Measurements from ENCODE around the gene SIT1.

- no peak for TF ChIP-seq POLR2A (IDR thresholded peaks at IDR 0.05; ENCODE audit: low read length)
- TF ChIP-seq CTCF (IDR thresholded peaks at IDR 0.05) = no peak
- no peak for TF ChIP-seq MYC (IDR thresholded peaks at IDR 0.05; ENCODE audit: borderline replicate concordance, low read length)
- no peak for TF ChIP-seq CHD2 (IDR thresholded peaks at IDR 0.05; ENCODE audit: low read length, partially characterized antibody)
- TF ChIP-seq EP300 (IDR thresholded peaks at IDR 0.05) = no peak
- no peak for TF ChIP-seq CHD4 (IDR thresholded peaks at IDR 0.05; ENCODE audit: borderline replicate concordance)
- no peak for TF ChIP-seq REST (IDR thresholded peaks at IDR 0.05)
- no peak for TF ChIP-seq KDM5A (IDR thresholded peaks at IDR 0.05)
- TF ChIP-seq USF2 (IDR thresholded peaks at IDR 0.05) = no peak
- TF ChIP-seq, protein P1, sequence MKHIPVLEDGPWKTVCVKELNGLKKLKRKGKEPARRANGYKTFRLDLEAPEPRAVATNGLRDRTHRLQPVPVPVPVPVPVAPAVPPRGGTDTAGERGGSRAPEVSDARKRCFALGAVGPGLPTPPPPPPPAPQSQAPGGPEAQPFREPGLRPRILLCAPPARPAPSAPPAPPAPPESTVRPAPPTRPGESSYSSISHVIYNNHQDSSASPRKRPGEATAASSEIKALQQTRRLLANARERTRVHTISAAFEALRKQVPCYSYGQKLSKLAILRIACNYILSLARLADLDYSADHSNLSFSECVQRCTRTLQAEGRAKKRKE (CRISPR knock-in tag; IDR thresholded peaks at IDR 0.05; ENCODE audit: low read depth) = no peak
- TF ChIP-seq BCL3 (IDR thresholded peaks at IDR 0.05) = no peak
- no peak for TF ChIP-seq MAFK (IDR thresholded peaks at IDR 0.05; ENCODE audit: partially characterized antibody)
- TF ChIP-seq NFE2L2 (conservative IDR thresholded peaks at IDR 0.05; ENCODE audit: low read length) = no peak
- TF ChIP-seq TP53 (CRISPR knock-in tag; IDR thresholded peaks at IDR 0.05) = no peak
These were observed 32.6 kb upstream of the SIT1 start for GRCh38 chr9:35683323-35683722.
